SK-MEL-5 (cell line): ENCODE data around the gene NPC2. TPM values are rescaled to one million over a fixed set of nuclear protein-coding genes. Genes with fewer than 3 reads are reported as not detected.

Experiments
- DNase-seq: peaks from one replicate; pipeline ENCODE4 v3.0.0-alpha.2; 2016; ENCODE audit warnings: low read depth, low spot score
- in situ Hi-C: cut with HindIII; loops from 2 replicates; pipeline ENCODE4 v1.10.0; 2016; ENCODE audit warnings: low sequenced_read_pairs, high pct_unique_total_duplicates, low pct_unique_long_range_greater_than_20kb
- total RNA-seq: library from RNA; depleted of rRNA; stranded (reverse); fragments of >200 nt; shearing (Covaris generic); gene quantifications from 2 replicates; pipeline ENCODE4 v1.2.3, GENCODE V29; 2014

Gene NPC2
- total RNA-seq, 1 experiment from 2014 or later, result 549 TPM

GRCh38 chr14:74524076-74524811 is 31.1 kb upstream of the NPC2 start:
- no peak for DNase-seq
- in situ Hi-C loops, result no loop called here

DNA sequence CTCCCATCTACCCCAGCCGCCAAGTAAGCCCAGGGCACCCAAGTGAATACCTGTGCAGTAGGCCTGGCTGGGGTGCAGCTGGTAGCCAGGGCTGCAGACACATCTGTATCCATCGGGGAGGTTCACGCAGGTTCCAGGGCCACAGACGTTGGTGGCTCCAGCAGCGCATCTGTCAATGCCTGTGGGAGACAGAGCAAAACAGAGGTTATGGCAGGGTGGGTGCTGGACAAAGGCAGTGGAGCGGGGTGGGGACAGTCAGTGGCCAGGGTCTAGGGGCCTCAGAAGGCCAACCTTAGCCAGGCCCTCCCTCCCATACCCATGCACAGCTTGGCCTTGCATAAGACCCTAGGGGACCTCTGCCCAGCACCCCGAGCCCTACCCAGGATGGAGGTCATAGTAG is 29.6 kb upstream of the NPC2 start:
- in situ Hi-C loops, result no loop called here
- DNase-seq, result no peak

GRCh38 chr14:74521756-74522155 is 28.7 kb upstream of the NPC2 start:
- no peak for DNase-seq
- in situ Hi-C loops, result no loop called here

GRCh38 chr14:74519316-74520074 is 26.4 kb upstream of the NPC2 start:
- in situ Hi-C loops, result no loop called here
- DNase-seq, result peak; percentile 49

DNA sequence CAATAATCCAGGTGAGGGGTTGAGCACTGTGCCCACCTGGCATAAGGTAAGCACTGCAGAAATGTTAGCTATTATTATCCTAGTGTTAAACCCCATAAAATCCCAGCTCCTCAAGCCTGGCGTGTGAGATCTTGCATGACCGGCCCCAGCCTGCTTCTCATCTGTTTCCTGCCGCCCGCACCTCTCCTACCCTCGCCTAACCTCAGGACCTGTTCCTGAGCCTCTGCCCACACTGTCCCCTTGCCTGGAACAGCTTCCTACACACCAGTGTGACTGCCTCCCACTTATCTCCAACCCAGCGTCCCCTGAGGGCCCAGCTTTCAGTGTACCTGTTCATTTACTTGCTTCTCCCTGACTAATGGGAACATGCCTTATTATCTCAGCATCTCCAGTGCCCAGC is 25.1 kb upstream of the NPC2 start:
- no peak for DNase-seq
- in situ Hi-C loops, result no loop called here

DNA sequence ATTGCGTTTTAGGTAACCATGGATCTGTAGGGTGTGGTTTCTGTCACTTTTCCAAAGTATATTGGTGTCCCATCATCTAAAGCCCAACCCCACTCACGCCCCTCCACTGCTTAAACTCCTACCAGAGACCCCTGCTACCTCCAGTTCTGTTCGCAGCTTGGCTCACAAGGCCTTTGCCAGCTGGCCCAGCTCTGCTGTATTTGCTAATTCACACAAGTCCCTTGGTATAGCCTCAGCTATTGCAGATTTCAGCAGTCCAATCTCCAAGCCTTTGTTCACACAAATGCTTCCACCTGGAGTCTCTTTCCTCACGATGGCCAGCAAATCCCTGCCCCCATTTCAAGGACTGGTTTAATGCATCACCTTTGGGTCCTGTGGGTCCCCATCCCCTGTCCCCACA is 24.6 kb upstream of the NPC2 start:
- in situ Hi-C loops, result no loop called here
- DNase-seq, result no peak

DNA sequence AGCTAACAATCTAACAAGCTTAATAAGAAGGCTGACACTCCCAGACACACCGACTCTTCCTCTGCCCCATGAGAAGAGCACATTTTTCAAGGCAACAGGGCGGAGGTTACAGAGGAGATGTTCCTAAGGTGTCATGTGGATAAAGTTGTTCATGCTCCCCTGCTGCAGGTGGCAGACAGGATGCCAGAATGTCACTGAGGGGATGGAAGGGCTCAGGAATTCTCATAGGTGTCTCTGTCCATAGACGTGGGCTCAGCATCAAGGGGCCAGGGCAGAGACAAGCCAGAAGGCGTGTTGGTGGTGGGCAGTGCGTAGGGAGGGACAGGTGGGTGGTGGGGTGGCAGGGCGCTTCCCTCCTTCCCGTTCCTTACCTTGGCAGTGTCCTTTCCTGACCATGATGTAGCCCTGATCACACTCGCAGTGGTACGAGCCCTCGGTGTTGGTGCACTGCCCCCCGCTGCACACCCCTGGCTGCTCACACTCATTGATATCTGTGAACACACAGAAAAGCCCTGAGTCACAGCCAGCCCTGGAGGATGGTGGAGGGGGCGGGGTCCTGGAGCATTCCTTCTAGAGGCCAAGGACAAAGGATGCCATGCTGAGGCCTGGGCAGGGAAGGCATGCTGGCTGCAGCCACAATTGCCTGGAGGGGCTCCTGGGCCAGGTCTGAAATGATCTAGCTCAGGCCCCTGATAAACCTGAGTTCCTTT is 23.5 kb upstream of the NPC2 start:
- in situ Hi-C loops, result no loop called here
- DNase-seq, result no peak

DNA sequence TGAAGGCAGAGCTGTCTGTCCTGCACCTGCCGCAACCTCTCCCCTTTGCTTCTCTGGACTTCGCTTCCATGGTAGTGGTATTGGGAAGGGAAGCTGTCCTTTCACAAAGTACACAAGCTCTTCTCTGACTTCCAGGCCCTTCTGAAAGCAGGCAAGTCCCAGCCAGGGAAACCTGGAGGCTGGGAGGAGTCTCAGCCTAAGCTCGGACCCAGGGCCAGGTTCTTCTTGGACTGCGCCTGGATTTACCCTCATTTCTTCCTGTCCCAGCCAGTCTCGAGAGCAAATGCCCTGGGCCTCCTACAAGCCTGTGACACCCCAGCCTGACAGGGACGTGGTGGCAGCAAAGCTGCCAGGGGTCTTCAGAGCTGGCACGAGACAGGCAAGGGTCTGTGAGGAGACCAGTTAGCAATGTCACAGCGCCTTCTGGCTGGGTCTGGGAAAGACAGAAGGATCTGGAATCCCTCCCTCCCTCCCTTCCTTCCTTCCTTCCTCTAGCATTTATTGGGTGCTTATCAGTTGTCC is 22.8 kb upstream of the NPC2 start:
- in situ Hi-C loops, result no loop called here
- no peak for DNase-seq

- no peak for DNase-seq
- in situ Hi-C loops, result no loop called here
These were observed 21.4 kb upstream of the NPC2 start for GRCh38 chr14:74514471-74514941.

GRCh38 chr14:74511966-74512830 is 19.1 kb upstream of the NPC2 start:
- in situ Hi-C loops, result no loop called here
- no peak for DNase-seq

DNA sequence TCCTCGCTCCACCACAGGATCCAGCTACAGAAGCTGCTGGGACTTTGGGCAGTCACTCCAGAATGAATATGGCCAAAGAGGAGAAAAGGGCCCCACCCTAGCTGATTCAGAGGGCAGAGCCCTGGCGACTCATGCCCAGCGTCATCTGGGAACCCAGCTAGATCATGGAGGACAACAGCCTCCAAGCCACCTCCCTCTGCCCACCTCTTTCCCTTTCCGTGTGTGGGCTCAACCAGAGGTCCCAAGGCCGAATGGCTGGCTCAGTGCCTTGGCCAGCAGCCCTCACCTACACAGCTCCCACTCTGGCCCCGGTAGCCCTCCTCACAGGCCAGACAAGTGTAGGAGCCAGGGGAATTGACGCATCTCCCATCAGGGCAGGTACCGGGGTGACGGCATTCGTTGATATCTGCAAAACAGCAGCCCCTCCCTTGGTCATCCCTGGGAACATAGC is 17.9 kb upstream of the NPC2 start:
- in situ Hi-C loops, result no loop called here
- DNase-seq, result no peak

GRCh38 chr14:74510223-74510931 is 17.3 kb upstream of the NPC2 start:
- peak; percentile 22 for DNase-seq

GRCh38 chr14:74509587-74510222 is 16.6 kb upstream of the NPC2 start:
- in situ Hi-C loops, result no loop called here

More at GRCh38 chr14:74510223-74510931, 17.3 kb upstream of the NPC2 start:
- in situ Hi-C loops, result no loop called here

GRCh38 chr14:74508844-74509428 is 15.8 kb upstream of the NPC2 start:
- in situ Hi-C loops, result no loop called here

More at GRCh38 chr14:74509587-74510222, 16.6 kb upstream of the NPC2 start:
- no peak for DNase-seq

GRCh38 chr14:74508292-74508731 is 15.2 kb upstream of the NPC2 start:
- in situ Hi-C loops, result no loop called here

More at GRCh38 chr14:74508844-74509428, 15.8 kb upstream of the NPC2 start:
- no peak for DNase-seq

GRCh38 chr14:74507840-74508239 is 14.7 kb upstream of the NPC2 start:
- DNase-seq, result no peak
- in situ Hi-C loops, result no loop called here

More at GRCh38 chr14:74508292-74508731, 15.2 kb upstream of the NPC2 start:
- DNase-seq, result peak; percentile 67
